Gastrocnemius medialis (tissue), 4 donors: ENCODE data around the gene ACOX1. TPM values are rescaled to one million over a fixed set of nuclear protein-coding genes. Genes with fewer than 3 reads are reported as not detected.
"Not testable (repeated sequence)": the region's sequence is repeated elsewhere in the genome, so short reads cannot be mapped to it uniquely, and the experiment has no call there.

Experiments used
- ATAC-seq, 2 donors: fragments of 150-250 bp; one replicate each; pipeline ENCODE4 v1.9.1; 2016
- DNase-seq, 2 donors: peaks; one replicate each; pipeline ENCODE4 v3.0.0-alpha.2; 2019
- H3K27ac ChIP-seq, 4 donors: fragments of 200-600 bp; sonication (generic); 1 replicate in 1 of 4; 2 replicates in 3 of 4; pipeline ENCODE4 v1.5.1; 2016 to 2018; ENCODE audit warnings: mild to moderate bottlenecking in 2 of 4, moderate library complexity in 1 of 4
- H3K27me3 ChIP-seq, 3 donors: fragments of 200-600 bp; sonication (generic) in 2 of 3; 1 replicate in 1 of 3; 2 replicates in 2 of 3; pipeline versions ENCODE4 v1.5.1 to v1.6.0; 2016 to 2019; ENCODE audit warnings: mild to moderate bottlenecking in 1 of 3, moderate library complexity in 1 of 3
- H3K36me3 ChIP-seq, 2 donors: fragments of 200-600 bp; sonication (generic) in 1 of 2; one replicate each; pipeline ENCODE4 v1.5.1; 2017 to 2018
- H3K4me1 ChIP-seq, 2 donors: fragments of 200-600 bp; sonication (generic) in 1 of 2; one replicate each; pipeline ENCODE4 v1.5.1; 2016 to 2017; ENCODE audit warnings: mild to moderate bottlenecking in 2 of 2
- H3K4me3 ChIP-seq, 4 donors: fragments of 200-600 bp; sonication (generic) in 3 of 4; 1 replicate in 1 of 4; 2 replicates in 3 of 4; pipeline ENCODE4 v1.5.1; 2016 to 2019; ENCODE audit warnings: mild to moderate bottlenecking in 2 of 4
- H3K9me3 ChIP-seq, 3 donors: fragments of 200-600 bp; sonication (generic) in 2 of 3; 1 replicate in 1 of 3; 2 replicates in 2 of 3; pipeline ENCODE4 v1.5.1; 2016 to 2019
- POLR2A ChIP-seq, 2 donors: fragments of 450-650 bp; IDR thresholded peaks; one replicate each; pipeline ENCODE4 v1.6.1; 2017; ENCODE audit warnings: antibody characterized with exemption in 2 of 2, mild to moderate bottlenecking in 2 of 2, moderate library complexity in 2 of 2
- in situ Hi-C, 4 donors: fragments of 200-750 bp; cut with MboI; loops; one replicate each; pipeline versions ENCODE4 v1.15.0 to v1.8.0; 2017; ENCODE audit warnings: low sequenced_read_pairs in 4 of 4
- intact Hi-C: fragments of 100-400 bp; cut with DNase I; formaldehyde crosslinking; loops from one replicate; pipeline ENCODE4 v1.15.1; 2023; ENCODE audit warnings: low total_unique reads
- total RNA-seq, 4 donors: library from RNA; depleted of rRNA; stranded (reverse); fragments of >200 nt; gene quantifications; one replicate each; pipeline versions ENCODE4 v1.1.0 to v1.2.3, GENCODE V29; 2016
- TF ChIP-seq, protein P1 (sequence below), 5 experiments: fragments of 450-650 bp in 3 of 5; fragments of 200-600 bp in 2 of 5; sonication (generic) in 2 of 5; IDR thresholded peaks in 4 of 5; conservative IDR thresholded peaks in 1 of 5; 1 replicate in 4 of 5; 2 replicates in 1 of 5; pipeline ENCODE4 v1.5.1; 2016 to 2019; ENCODE audit warnings: antibody characterized with exemption in 5 of 5, mild to moderate bottlenecking in 3 of 5, moderate library complexity in 3 of 5

The ACOX1 gene
- total RNA-seq, 4 donors from 2014 or later = 64.8 to 96.6 (median 80.7) TPM

DNA sequence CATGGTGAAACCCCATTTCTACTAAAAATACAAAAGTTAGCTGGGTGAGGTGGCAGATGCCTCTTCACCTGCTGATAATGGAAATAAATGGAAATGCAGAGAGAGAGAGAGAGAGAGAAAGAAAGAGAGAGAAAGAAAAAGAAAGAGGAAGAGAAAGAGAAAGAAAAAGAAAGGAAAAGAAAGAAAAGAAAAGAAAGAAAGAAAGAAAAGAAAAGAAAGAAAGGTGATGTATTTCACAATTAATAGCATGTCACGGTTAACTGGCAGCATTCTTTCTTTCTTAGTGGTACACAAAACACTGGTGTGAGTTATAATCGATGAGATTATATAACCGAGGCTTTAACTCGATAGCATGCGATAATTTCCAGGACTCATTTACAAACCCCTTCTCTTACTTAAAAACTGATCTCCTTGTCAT, 3.2 kb downstream of the ACOX1 start:
- H3K4me1 ChIP-seq = peaks cover 52 to 56% of the 10 kb centered on the region in 2 donors
- ATAC-seq (no peak), DNase-seq (no peak)
- intact Hi-C loops = loop anchor here (5.0 to 10.0 kb wide), 3 partner anchors 123 to 191 kb away; partner anchors contain the start of genes EXOC7 and UNK
- in situ Hi-C loops = no loop called here
- peak overlapping the region; percentile 68 to 98 (median 96) for H3K27ac ChIP-seq
- H3K27me3 ChIP-seq = no peaks in the 10 kb centered on the region
- peak overlapping the region in 3 of 4 donors; percentile 28 to 38 (median 34) for H3K4me3 ChIP-seq
- TF ChIP-seq, protein P1, sequence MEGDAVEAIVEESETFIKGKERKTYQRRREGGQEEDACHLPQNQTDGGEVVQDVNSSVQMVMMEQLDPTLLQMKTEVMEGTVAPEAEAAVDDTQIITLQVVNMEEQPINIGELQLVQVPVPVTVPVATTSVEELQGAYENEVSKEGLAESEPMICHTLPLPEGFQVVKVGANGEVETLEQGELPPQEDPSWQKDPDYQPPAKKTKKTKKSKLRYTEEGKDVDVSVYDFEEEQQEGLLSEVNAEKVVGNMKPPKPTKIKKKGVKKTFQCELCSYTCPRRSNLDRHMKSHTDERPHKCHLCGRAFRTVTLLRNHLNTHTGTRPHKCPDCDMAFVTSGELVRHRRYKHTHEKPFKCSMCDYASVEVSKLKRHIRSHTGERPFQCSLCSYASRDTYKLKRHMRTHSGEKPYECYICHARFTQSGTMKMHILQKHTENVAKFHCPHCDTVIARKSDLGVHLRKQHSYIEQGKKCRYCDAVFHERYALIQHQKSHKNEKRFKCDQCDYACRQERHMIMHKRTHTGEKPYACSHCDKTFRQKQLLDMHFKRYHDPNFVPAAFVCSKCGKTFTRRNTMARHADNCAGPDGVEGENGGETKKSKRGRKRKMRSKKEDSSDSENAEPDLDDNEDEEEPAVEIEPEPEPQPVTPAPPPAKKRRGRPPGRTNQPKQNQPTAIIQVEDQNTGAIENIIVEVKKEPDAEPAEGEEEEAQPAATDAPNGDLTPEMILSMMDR (IDR thresholded peaks at IDR 0.05 in 4 of 5, conservative IDR thresholded peaks at IDR 0.05 in 1 of 5) = no peak
- no peak for TF ChIP-seq POLR2A (IDR thresholded peaks at IDR 0.05)
- H3K9me3 ChIP-seq = no peaks in the 10 kb centered on the region
- peaks cover 0 to 5% of the 10 kb centered on the region in 2 donors for H3K36me3 ChIP-seq

DNA sequence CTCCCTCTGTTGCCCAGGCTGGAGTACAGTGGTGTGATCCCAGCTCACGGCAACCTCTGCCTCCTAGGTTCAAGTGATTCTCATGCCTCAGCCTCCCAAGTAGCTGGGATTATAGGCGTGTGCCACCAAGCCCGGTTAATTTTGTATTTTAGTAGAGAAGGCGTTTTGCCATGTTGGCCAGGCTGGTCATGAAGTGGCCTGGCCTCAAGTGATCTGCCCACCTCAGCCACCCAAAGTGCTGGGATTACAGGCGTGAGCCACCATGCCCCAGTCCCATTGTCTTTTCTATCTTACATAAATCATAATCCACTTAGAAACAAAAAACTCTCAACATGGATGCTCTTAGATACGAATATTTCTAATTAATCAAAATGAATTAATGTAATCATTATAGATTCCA, 3.8 kb downstream of the ACOX1 start:
- Histone ChIP-seq H3K4me3 (peak overlapping the region in 1 of 4 donors; percentile 28), H3K4me1 (peaks cover 46 to 51% of the 10 kb centered on the region in 2 donors), H3K27ac (peak overlapping the region; percentile 68 to 98 (median 96))
- DNase-seq, in situ Hi-C loops, H3K27me3 ChIP-seq, H3K9me3 ChIP-seq, ATAC-seq, H3K36me3 ChIP-seq: not testable (repeated sequence)
- intact Hi-C loops = loop anchor here (5.0 to 10.0 kb wide), 3 partner anchors 123 to 190 kb away; partner anchors contain the start of genes EXOC7 and UNK

DNA sequence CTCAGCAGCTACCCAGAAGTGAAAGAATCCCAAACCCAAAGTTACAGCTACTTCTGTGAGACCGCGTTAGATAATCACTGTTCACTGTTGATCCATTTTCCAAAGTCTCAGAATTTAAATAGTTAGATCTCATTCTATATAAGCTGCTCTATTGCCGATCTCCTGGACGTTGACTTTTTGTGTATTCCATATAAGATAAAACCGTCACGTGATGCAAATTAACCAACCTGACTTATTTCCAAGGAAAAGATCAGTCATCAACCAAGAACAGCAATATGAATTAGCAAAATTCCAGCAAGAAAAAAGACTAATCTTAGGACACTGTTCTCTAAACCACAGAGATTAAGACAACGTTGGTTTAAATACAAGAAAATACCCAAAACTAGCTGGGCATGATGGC, 8.3 kb downstream of the ACOX1 start:
- no peaks in the 10 kb centered on the region for H3K27me3 ChIP-seq
- no peak overlapping the region for H3K4me3 ChIP-seq
- intact Hi-C loops (loop anchor here (10.0 kb wide), 1 partner anchor 186 kb away; the partner anchor contains the start of gene UNK), in situ Hi-C loops (no loop called here)
- no peak for ATAC-seq
- H3K4me1 ChIP-seq = peaks cover 17 to 20% of the 10 kb centered on the region in 2 donors
- peak overlapping the region in 3 of 4 donors; percentile 11 to 66 (median 34) for H3K27ac ChIP-seq
- no peak for TF ChIP-seq POLR2A (IDR thresholded peaks at IDR 0.05)
- TF ChIP-seq, protein P1 (IDR thresholded peaks at IDR 0.05 in 4 of 5, conservative IDR thresholded peaks at IDR 0.05 in 1 of 5) = no peak
- no peak for DNase-seq
- H3K36me3 ChIP-seq = peaks cover 0 to 11% of the 10 kb centered on the region in 2 donors
- H3K9me3 ChIP-seq = no peaks in the 10 kb centered on the region

DNA sequence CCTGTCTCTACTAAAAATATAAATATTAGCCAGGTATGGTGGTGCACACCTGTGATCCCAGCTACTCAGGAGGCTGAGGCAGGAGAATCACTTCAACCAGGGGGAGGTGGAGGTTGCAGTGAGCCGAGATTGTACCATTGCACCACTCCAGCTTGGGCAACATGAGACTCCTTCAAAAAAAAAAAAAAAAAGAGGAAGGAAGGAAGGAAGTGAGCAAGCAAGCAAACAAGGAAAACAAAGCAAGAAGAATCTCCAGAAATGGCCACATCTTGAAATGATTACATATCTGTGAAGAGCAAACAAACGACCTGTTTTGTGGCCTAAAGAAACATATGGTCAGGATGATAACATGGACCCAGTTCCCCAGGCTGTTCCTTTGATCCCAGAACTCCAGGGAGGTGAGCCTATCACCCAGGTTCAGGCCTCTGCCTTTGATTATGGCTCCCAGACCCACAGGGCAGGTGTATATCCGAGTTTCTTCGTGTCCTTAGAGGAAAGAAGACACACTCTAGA, 8.9 kb downstream of the ACOX1 start:
- intact Hi-C loops = loop anchor here (10.0 kb wide), 1 partner anchor 185 kb away; the partner anchor contains the start of gene UNK

DNA sequence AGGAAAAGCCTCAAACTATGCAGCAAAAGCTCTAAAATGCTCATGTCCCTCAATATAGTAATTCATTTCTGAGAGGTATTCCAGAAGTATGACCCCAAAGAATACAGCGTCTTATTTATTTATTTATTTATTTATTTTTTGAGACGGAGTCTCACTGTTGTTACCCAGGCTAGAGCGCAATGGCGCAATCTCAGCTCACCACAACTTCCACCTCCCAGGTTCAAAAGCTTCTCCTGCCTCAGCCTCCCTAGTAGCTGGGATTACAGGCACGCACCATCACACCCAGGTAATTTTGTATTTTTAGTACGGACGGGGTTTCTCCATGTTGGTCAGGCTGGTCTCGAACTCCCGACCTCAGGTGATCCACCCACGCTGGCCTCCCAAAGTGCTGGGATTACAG, 9.9 kb downstream of the ACOX1 start:
- DNase-seq, H3K27ac ChIP-seq, in situ Hi-C loops, ATAC-seq, H3K9me3 ChIP-seq, H3K27me3 ChIP-seq, H3K4me3 ChIP-seq, intact Hi-C loops: not testable (repeated sequence)
- Histone ChIP-seq H3K36me3 (peaks cover 0 to 17% of the 10 kb centered on the region in 2 donors), H3K4me1 (peaks cover 6 to 11% of the 10 kb centered on the region in 2 donors)

More for the DNA sequence above, 8.9 kb downstream of the ACOX1 start:
- TF ChIP-seq, protein P1 (IDR thresholded peaks at IDR 0.05 in 4 of 5, conservative IDR thresholded peaks at IDR 0.05 in 1 of 5) = no peak
- TF ChIP-seq POLR2A (IDR thresholded peaks at IDR 0.05) = no peak
- H3K36me3 ChIP-seq = peaks cover 0 to 11% of the 10 kb centered on the region in 2 donors
- DNase-seq (no peak), ATAC-seq (no peak)
- H3K27ac ChIP-seq = peak overlapping the region in 3 of 4 donors; percentile 22 to 66 (median 34)
- in situ Hi-C loops = no loop called here
- H3K27me3 ChIP-seq = no peaks in the 10 kb centered on the region
- H3K4me3 ChIP-seq = no peak overlapping the region
- no peaks in the 10 kb centered on the region for H3K9me3 ChIP-seq
- H3K4me1 ChIP-seq = peaks cover 11 to 14% of the 10 kb centered on the region in 2 donors
